ENCODE measurements around the gene CBX3.
"Not testable (repeated sequence)": the region's sequence is repeated elsewhere in the genome, so short reads cannot be mapped to it uniquely, and the experiment has no call there.

CBX3 gene
- total RNA-seq: 123 to 174 (median 136) reads per million in 4 donors

- DNase-seq: peak; percentile 74 to 96 (median 81)
Observed at GRCh38 chr7:26201247-26202018, at the start of gene CBX3. Gene CBX3 (plus strand): TSS chr7:26201745. CDS start chr7:26202999, 1,254 bp downstream.

- DNase-seq: peak; percentile 66 to 91 (median 73)
Observed at GRCh38 chr7:26151953-26152781, 49.4 kb upstream of the CBX3 start, which contains the start of gene NFE2L3. Gene NFE2L3 (plus strand): TSS chr7:26152198. CDS start chr7:26152499, 301 bp downstream.

GRCh38 chr7:26152782-26153240 lies 48.7 kb upstream of the CBX3 start:
- peak in 2 of 5 donors; percentile 29 to 51 for DNase-seq

GRCh38 chr7:26153241-26153822 lies 48.2 kb upstream of the CBX3 start:
- DNase-seq: peak in 1 of 5 donors; percentile 30

- DNase-seq: peak in 2 of 5 donors; percentile 19 to 60
Observed at GRCh38 chr7:26153823-26154783, 47.4 kb upstream of the CBX3 start.

- DNase-seq: no peak
Observed at GRCh38 chr7:26155531-26156375, 45.8 kb upstream of the CBX3 start.

GRCh38 chr7:26156451-26157420 lies 44.8 kb upstream of the CBX3 start:
- DNase-seq: peak; percentile 25 to 81 (median 51)

- DNase-seq: no peak
Observed at GRCh38 chr7:26157520-26158105, 43.9 kb upstream of the CBX3 start.

GRCh38 chr7:26159243-26159642 lies 42.3 kb upstream of the CBX3 start:
- DNase-seq: no peak

GRCh38 chr7:26160896-26161295 lies 40.6 kb upstream of the CBX3 start:
- DNase-seq: no peak

GRCh38 chr7:26162431-26162830 lies 39.1 kb upstream of the CBX3 start:
- DNase-seq: no peak

- DNase-seq: not testable (repeated sequence)
Observed at GRCh38 chr7:26163804-26164203, 37.7 kb upstream of the CBX3 start.

- DNase-seq: no peak
Observed at GRCh38 chr7:26165950-26166683, 35.4 kb upstream of the CBX3 start.

- DNase-seq: no peak
Observed at GRCh38 chr7:26166684-26167266, 34.8 kb upstream of the CBX3 start.

GRCh38 chr7:26167303-26167934 lies 34.1 kb upstream of the CBX3 start:
- peak in 2 of 5 donors; percentile 37 to 64 for DNase-seq

- no peak for DNase-seq
Observed at GRCh38 chr7:26168458-26169023, 33.0 kb upstream of the CBX3 start.

- no peak for DNase-seq
Observed at GRCh38 chr7:26169271-26169670, 32.3 kb upstream of the CBX3 start.
